HepG2 (cell line): ENCODE data around the gene DOC2A. TPM values are rescaled to one million over a fixed set of nuclear protein-coding genes. Genes with fewer than 3 reads are reported as not detected.

Experiments
- CCDC6 ChIP-seq: sonication (generic); formaldehyde crosslinking; IDR thresholded peaks from 2 replicates; pipeline ENCODE4 v1.8.1; 2022; ENCODE audit warnings: mild to moderate bottlenecking, missing genetic modification reagents, moderate library complexity
- FOSL1 ChIP-seq: sonication (generic); formaldehyde crosslinking; IDR thresholded peaks from 2 replicates; pipeline ENCODE4 v1.9.0; 2021; ENCODE audit warnings: missing genetic modification reagents, borderline replicate concordance
- FOXK1 ChIP-seq: sonication (generic); formaldehyde crosslinking; IDR thresholded peaks from 2 replicates; pipeline ENCODE4 v1.4.0; 2020; ENCODE audit warnings: low read depth, missing genetic modification reagents, borderline replicate concordance
- GATAD1 ChIP-seq: IDR thresholded peaks from 2 replicates; pipeline ENCODE4 v1.6.1; 2016; ENCODE audit warnings: missing genetic modification reagents, missing compliant biosample characterization
- GLMP ChIP-seq: sonication (generic); formaldehyde crosslinking; IDR thresholded peaks from 2 replicates; pipeline ENCODE4 v1.9.0; 2021; ENCODE audit warnings: missing genetic modification reagents, mild to moderate bottlenecking, borderline replicate concordance
- KMT2B ChIP-seq: IDR thresholded peaks from 2 replicates; pipeline ENCODE4 v1.6.1; 2016; ENCODE audit warnings: missing genetic modification reagents, missing compliant biosample characterization
- MIER3 ChIP-seq: IDR thresholded peaks from 2 replicates; pipeline ENCODE4 v1.6.1; 2016; ENCODE audit warnings: missing compliant biosample characterization, borderline replicate concordance
- MTF1 ChIP-seq: sonication (generic); formaldehyde crosslinking; IDR thresholded peaks from 2 replicates; pipeline ENCODE4 v1.5.0; 2020; ENCODE audit warnings: missing genetic modification reagents
- MTF2 ChIP-seq: sonication (generic); formaldehyde crosslinking; IDR thresholded peaks from 2 replicates; pipeline ENCODE4 v1.5.0; 2020; ENCODE audit warnings: missing genetic modification reagents, borderline replicate concordance
- NFYB ChIP-seq: sonication (generic); formaldehyde crosslinking; IDR thresholded peaks from 2 replicates; pipeline ENCODE4 v1.4.0; 2020; ENCODE audit warnings: missing genetic modification reagents
- NR1H2 ChIP-seq: sonication (generic); formaldehyde crosslinking; IDR thresholded peaks from 2 replicates; pipeline ENCODE4 v1.8.1; 2022; ENCODE audit warnings: low read depth, missing genetic modification reagents, borderline replicate concordance
- RBM22 ChIP-seq: fragments of 200-400 bp; formaldehyde crosslinking; optimal IDR thresholded peaks from 2 replicates; pipeline ENCODE3; 2017; ENCODE audit warnings: mild to moderate bottlenecking, low read length, moderate library complexity
- SMC3 ChIP-seq: IDR thresholded peaks from 2 replicates; pipeline ENCODE4 v1.6.1; 2011; ENCODE audit warnings: low read length, improper control_type of control experiment
- SRSF9 ChIP-seq: fragments of 200-400 bp; formaldehyde crosslinking; IDR thresholded peaks from 2 replicates; pipeline ENCODE4 v1.6.1; 2018; ENCODE audit warnings: borderline replicate concordance, mild to moderate bottlenecking, low read depth, low read length; ENCODE audit not compliant: insufficient read depth, poor library complexity, severe bottlenecking
- TMF1 ChIP-seq: sonication (generic); formaldehyde crosslinking; IDR thresholded peaks from 2 replicates; pipeline ENCODE4 v1.8.1; 2022; ENCODE audit warnings: low read depth, missing genetic modification reagents
- ZNF256 ChIP-seq: sonication (generic); formaldehyde crosslinking; conservative IDR thresholded peaks from 2 replicates; pipeline ENCODE4 v1.4.0; 2020; ENCODE audit warnings: missing genetic modification reagents
- ZNF281 ChIP-seq: sonication (generic); formaldehyde crosslinking; IDR thresholded peaks from 2 replicates; pipeline ENCODE4 v1.4.0; 2020; ENCODE audit warnings: missing genetic modification reagents, borderline replicate concordance
- ZNF530 ChIP-seq: sonication (generic); formaldehyde crosslinking; IDR thresholded peaks from 2 replicates; pipeline ENCODE4 v1.5.0; 2020; ENCODE audit warnings: low read depth, mild to moderate bottlenecking, missing genetic modification reagents
- ZNF703 ChIP-seq: sonication (generic); formaldehyde crosslinking; IDR thresholded peaks from 2 replicates; pipeline ENCODE4 v1.5.1; 2020; ENCODE audit warnings: missing genetic modification reagents, mild to moderate bottlenecking, moderate library complexity, borderline replicate concordance
- ZNF780A ChIP-seq: sonication (generic); formaldehyde crosslinking; IDR thresholded peaks from 2 replicates; pipeline ENCODE4 v1.8.0; 2022; ENCODE audit warnings: mild to moderate bottlenecking, missing genetic modification reagents, moderate library complexity
- ZNF841 ChIP-seq: sonication (generic); formaldehyde crosslinking; IDR thresholded peaks from 2 replicates; pipeline ENCODE4 v1.8.1; 2023; ENCODE audit warnings: missing genetic modification reagents, borderline replicate concordance
- polyA plus RNA-seq, 8 experiments: library from polyadenylated mRNA; depleted of rRNA in 3 of 8; stranded (reverse) in 7 of 8; unstranded in 1 of 8; fragments of >200 nt; fragmentation: Illumina TruSeq in 4 of 8; extraction: Trizol in 4 of 8; gene quantifications; 2 replicates each; pipeline versions ENCODE4 v1.2.1 to v1.2.3, GENCODE V29; 2011 to 2016; ENCODE audit warnings: low read depth in 4 of 8, missing spikeins in 1 of 8, mixed read lengths in 1 of 8; ENCODE audit not compliant: insufficient read depth in 1 of 8
- total RNA-seq, 5 experiments: library from RNA; depleted of rRNA; stranded (reverse); fragments of >200 nt; fragmentation: Illumina TruSeq; extraction: Trizol; gene quantifications; 2 replicates each; pipeline ENCODE4 v1.2.3, GENCODE V29; 2016; ENCODE audit warnings: low read depth in 1 of 5
- TF ChIP-seq, protein P1 (sequence below): IDR thresholded peaks from 2 replicates; pipeline ENCODE4 v1.6.1; 2016; ENCODE audit warnings: missing genetic modification reagents, missing compliant biosample characterization
- TF ChIP-seq, protein P2 (sequence below): sonication (generic); formaldehyde crosslinking; IDR thresholded peaks from 2 replicates; pipeline ENCODE4 v1.5.0; 2020; ENCODE audit warnings: mild to moderate bottlenecking, missing genetic modification reagents

DOC2A gene
- total and polyA plus RNA-seq, 2 of the 13 experiments (the other 11 are each of a cell fraction or from before 2014, with no cell fraction given) = 0.15 to 0.55 TPM

- TF ChIP-seq MIER3 = peak; percentile 72; the same call in 1 of the 2 replicates
- TF ChIP-seq MTF2 (CRISPR knock-in tag) = peak; percentile 72; the same call in 1 of the 2 replicates
- TF ChIP-seq ZNF256 (CRISPR knock-in tag) = 0 out of 2 replicates have a peak, but pooled peaks have one; percentile 18
- no peak for TF ChIP-seq ZNF780A (CRISPR knock-in tag)
- no peak for TF ChIP-seq SRSF9
- no peak for TF ChIP-seq ZNF281 (CRISPR knock-in tag)
- TF ChIP-seq RBM22 = no peak
- no peak for TF ChIP-seq ZNF530 (CRISPR knock-in tag)
- no peak for TF ChIP-seq ZNF841 (CRISPR knock-in tag)
- peak; percentile 76; the same call in 1 of the 2 replicates for TF ChIP-seq CCDC6 (CRISPR knock-in tag)
- TF ChIP-seq FOSL1 (CRISPR knock-in tag) = no peak
- no peak for TF ChIP-seq MTF1 (CRISPR knock-in tag)
- TF ChIP-seq, protein P1, sequence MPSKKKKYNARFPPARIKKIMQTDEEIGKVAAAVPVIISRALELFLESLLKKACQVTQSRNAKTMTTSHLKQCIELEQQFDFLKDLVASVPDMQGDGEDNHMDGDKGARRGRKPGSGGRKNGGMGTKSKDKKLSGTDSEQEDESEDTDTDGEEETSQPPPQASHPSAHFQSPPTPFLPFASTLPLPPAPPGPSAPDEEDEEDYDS (CRISPR knock-in tag) = peak; percentile 52; the same call in 1 of the 2 replicates
- no peak for TF ChIP-seq GLMP
- no peak; the same call in 1 of the 2 replicates for TF ChIP-seq GATAD1
- peak; percentile 80; the same call in 1 of the 2 replicates for TF ChIP-seq TMF1
- no peak for TF ChIP-seq SMC3
- 0 out of 2 replicates have a peak, but pooled peaks have one; percentile 39 for TF ChIP-seq ZNF703
- TF ChIP-seq, protein P2, sequence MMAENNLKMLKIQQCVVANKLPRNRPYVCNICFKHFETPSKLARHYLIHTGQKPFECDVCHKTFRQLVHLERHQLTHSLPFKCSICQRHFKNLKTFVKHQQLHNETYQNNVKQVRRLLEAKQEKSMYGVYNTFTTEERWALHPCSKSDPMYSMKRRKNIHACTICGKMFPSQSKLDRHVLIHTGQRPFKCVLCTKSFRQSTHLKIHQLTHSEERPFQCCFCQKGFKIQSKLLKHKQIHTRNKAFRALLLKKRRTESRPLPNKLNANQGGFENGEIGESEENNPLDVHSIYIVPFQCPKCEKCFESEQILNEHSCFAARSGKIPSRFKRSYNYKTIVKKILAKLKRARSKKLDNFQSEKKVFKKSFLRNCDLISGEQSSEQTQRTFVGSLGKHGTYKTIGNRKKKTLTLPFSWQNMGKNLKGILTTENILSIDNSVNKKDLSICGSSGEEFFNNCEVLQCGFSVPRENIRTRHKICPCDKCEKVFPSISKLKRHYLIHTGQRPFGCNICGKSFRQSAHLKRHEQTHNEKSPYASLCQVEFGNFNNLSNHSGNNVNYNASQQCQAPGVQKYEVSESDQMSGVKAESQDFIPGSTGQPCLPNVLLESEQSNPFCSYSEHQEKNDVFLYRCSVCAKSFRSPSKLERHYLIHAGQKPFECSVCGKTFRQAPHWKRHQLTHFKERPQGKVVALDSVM (CRISPR knock-in tag) = peak; percentile 43; the same call in 1 of the 2 replicates
- TF ChIP-seq FOXK1 (CRISPR knock-in tag) = no peak; the same call in 1 of the 2 replicates
- no peak for TF ChIP-seq NFYB (CRISPR knock-in tag)
- TF ChIP-seq NR1H2 = no peak
- no peak; the same call in none of the 2 replicates for TF ChIP-seq KMT2B (CRISPR knock-in tag)
Measured at GRCh38 chr16:29961479-29962343, 49.1 kb downstream of the DOC2A start, which contains the start of gene TMEM219 (continued).
